ENCODE measurements around the gene GPR32. TPM values are rescaled to one million over a fixed set of nuclear protein-coding genes. Genes with fewer than 3 reads are reported as not detected.

GPR32 gene
- total RNA-seq, 1 donor from 2014 or later = not detected

DNA sequence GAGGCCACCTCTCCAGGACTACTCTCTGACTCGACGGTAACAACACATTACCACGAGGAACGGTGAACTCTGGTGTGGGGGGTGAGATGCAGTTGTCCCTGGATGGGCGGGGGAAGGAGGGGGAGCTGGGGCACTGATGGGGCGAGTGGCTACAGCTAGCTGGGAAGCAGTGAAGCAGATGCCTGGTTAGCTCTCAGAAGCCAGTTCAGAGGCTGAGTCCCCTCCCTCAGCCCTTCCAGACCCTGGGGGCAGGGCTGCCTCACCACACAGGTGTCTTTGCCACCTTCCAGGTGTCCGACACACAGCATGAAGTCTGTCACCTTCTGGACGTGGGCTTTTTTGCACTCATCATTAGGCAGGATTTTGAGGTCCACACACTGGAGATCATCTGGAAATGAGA is 49.4 kb downstream of the GPR32 start:
- Mint-ChIP-seq H3K36me3 (ENCODE audit: unreplicated experiment) (no peaks in the 10 kb centered on the region), H3K27ac (ENCODE audit: unreplicated experiment) (no peak overlapping the region), H3K27me3 (ENCODE audit: unreplicated experiment) (peaks cover 50% of the 10 kb centered on the region), H3K9me3 (ENCODE audit: unreplicated experiment) (no peaks in the 10 kb centered on the region), H3K4me3 (ENCODE audit: unreplicated experiment) (no peak overlapping the region), H3K4me1 (ENCODE audit: unreplicated experiment) (peaks cover 21% of the 10 kb centered on the region)
- no peak for DNase-seq (ENCODE audit: extremely low spot score, unreplicated experiment)
- TF ChIP-seq CTCF (IDR thresholded peaks at IDR 0.05) = no peak

DNA sequence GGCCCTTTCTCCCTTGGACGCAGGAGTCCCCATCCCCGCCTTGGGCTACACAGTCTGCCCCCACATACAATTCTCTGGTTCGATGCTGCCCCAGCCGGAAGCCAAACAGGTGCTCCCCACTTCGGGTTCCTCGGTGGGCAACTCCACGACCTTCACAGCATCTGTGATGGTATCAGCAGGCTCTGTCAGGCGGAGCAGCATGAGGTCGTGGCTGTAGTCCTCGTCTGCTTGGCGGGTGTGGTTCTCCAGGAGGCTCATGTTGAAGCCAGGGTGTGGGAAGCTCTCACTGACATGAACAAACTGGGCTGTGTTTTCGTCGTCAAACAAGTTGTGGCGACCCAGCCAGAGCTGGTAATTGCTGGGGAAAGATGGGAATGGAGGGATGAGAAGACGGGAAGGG is 49.8 kb downstream of the GPR32 start:
- TF ChIP-seq CTCF (IDR thresholded peaks at IDR 0.05) = no peak
- Mint-ChIP-seq H3K9me3 (ENCODE audit: unreplicated experiment) (no peaks in the 10 kb centered on the region), H3K27me3 (ENCODE audit: unreplicated experiment) (peaks cover 50% of the 10 kb centered on the region), H3K27ac (ENCODE audit: unreplicated experiment) (no peak overlapping the region), H3K4me3 (ENCODE audit: unreplicated experiment) (no peak overlapping the region), H3K4me1 (ENCODE audit: unreplicated experiment) (peaks cover 21% of the 10 kb centered on the region), H3K36me3 (ENCODE audit: unreplicated experiment) (no peaks in the 10 kb centered on the region)
- no peak for DNase-seq (ENCODE audit: extremely low spot score, unreplicated experiment)

GRCh38 chr19:50820549-50821247 is 50.4 kb downstream of the GPR32 start:
- Mint-ChIP-seq H3K4me3 (ENCODE audit: unreplicated experiment) (peak overlapping the region; percentile 8), H3K27me3 (ENCODE audit: unreplicated experiment) (peaks cover 50% of the 10 kb centered on the region), H3K27ac (ENCODE audit: unreplicated experiment) (no peak overlapping the region), H3K4me1 (ENCODE audit: unreplicated experiment) (peaks cover 21% of the 10 kb centered on the region), H3K36me3 (ENCODE audit: unreplicated experiment) (no peaks in the 10 kb centered on the region), H3K9me3 (ENCODE audit: unreplicated experiment) (no peaks in the 10 kb centered on the region)
- no peak for TF ChIP-seq CTCF (IDR thresholded peaks at IDR 0.05)
- DNase-seq (ENCODE audit: extremely low spot score, unreplicated experiment) = no peak

- H3K27ac Mint-ChIP-seq (ENCODE audit: unreplicated experiment) = no peak overlapping the region
- DNase-seq (ENCODE audit: extremely low spot score, unreplicated experiment) = no peak
- no peaks in the 10 kb centered on the region for H3K9me3 Mint-ChIP-seq (ENCODE audit: unreplicated experiment)
- no peak for TF ChIP-seq CTCF (IDR thresholded peaks at IDR 0.05)
- no peak overlapping the region for H3K4me3 Mint-ChIP-seq (ENCODE audit: unreplicated experiment)
- H3K27me3 Mint-ChIP-seq (ENCODE audit: unreplicated experiment) = peaks cover 46% of the 10 kb centered on the region
- peaks cover 21% of the 10 kb centered on the region for H3K4me1 Mint-ChIP-seq (ENCODE audit: unreplicated experiment)
- no peaks in the 10 kb centered on the region for H3K36me3 Mint-ChIP-seq (ENCODE audit: unreplicated experiment)
Observed at GRCh38 chr19:50821248-50821612, 51.0 kb downstream of the GPR32 start.

Other genes starting within 250 kb of the GPR32 start
- 0.11 and 0.52 TPM in 2 replicates for gene LRRC4B, start 202.0 kb upstream of the GPR32 start, total RNA-seq
- gene SYT3, start 130.6 kb upstream of the GPR32 start, total RNA-seq = 0.29 and 0.38 TPM in 2 replicates
- not detected in 2 replicates for gene C19orf81, start 121.0 kb upstream of the GPR32 start, total RNA-seq
- 0.29 and 0.40 TPM in 2 replicates for gene SHANK1, start 50.7 kb upstream of the GPR32 start, total RNA-seq
- gene CLEC11A, start 47.1 kb upstream of the GPR32 start, total RNA-seq = 5.0 and 6.0 TPM in 2 replicates
- not detected in 2 replicates for gene ACP4, start 20.0 kb downstream of the GPR32 start, total RNA-seq
- gene KLK1, start 53.3 kb downstream of the GPR32 start, total RNA-seq = not detected in 2 replicates
- gene KLK15, start 63.1 kb downstream of the GPR32 start, total RNA-seq = not detected in 2 replicates
- gene KLK3, start 84.5 kb downstream of the GPR32 start, total RNA-seq = not detected in 2 replicates
- gene KLK2, start 103.0 kb downstream of the GPR32 start, total RNA-seq = not detected in 2 replicates
- gene KLK4, start 140.9 kb downstream of the GPR32 start, total RNA-seq = not detected in 2 replicates
- not detected in 2 replicates for gene KLK5, start 182.6 kb downstream of the GPR32 start, total RNA-seq
- not detected in 2 replicates for gene KLK6, start 199.1 kb downstream of the GPR32 start, total RNA-seq
- not detected in 2 replicates for gene KLK7, start 213.5 kb downstream of the GPR32 start, total RNA-seq
- gene KLK8, start 231.1 kb downstream of the GPR32 start, total RNA-seq = not detected in 2 replicates
- not detected in 2 replicates for gene KLK10, start 249.2 kb downstream of the GPR32 start, total RNA-seq

All from osteocyte (in vitro differentiated cells).